Germinal center (tissue), 1 donor: ENCODE measurements around the gene FMNL2.

Experiments used
- DNase-seq: peaks from one replicate; pipeline ENCODE4 v3.0.0; 2012; ENCODE audit warnings: mixed read lengths, low spot score

FMNL2 gene

GRCh38 chr2:152450176-152450575 is 115.2 kb downstream of the FMNL2 start:
- no peak for DNase-seq

- DNase-seq: no peak
These were observed 117.4 kb downstream of the FMNL2 start for GRCh38 chr2:152452256-152452973.

- no peak for DNase-seq
These were observed 118.3 kb downstream of the FMNL2 start for GRCh38 chr2:152453129-152453911.

- no peak for DNase-seq
These were observed 119.4 kb downstream of the FMNL2 start for GRCh38 chr2:152454371-152454770.

GRCh38 chr2:152454960-152455359 is 120.0 kb downstream of the FMNL2 start:
- DNase-seq: no peak

GRCh38 chr2:152455738-152456137 is 120.8 kb downstream of the FMNL2 start:
- no peak for DNase-seq

- no peak for DNase-seq
These were observed 121.3 kb downstream of the FMNL2 start for GRCh38 chr2:152456262-152456661.

GRCh38 chr2:152458441-152458940 is 123.5 kb downstream of the FMNL2 start:
- DNase-seq: no peak

GRCh38 chr2:152459091-152459490 is 124.1 kb downstream of the FMNL2 start:
- no peak for DNase-seq

GRCh38 chr2:152460567-152460966 is 125.6 kb downstream of the FMNL2 start:
- no peak for DNase-seq

GRCh38 chr2:152462120-152462519 is 127.1 kb downstream of the FMNL2 start:
- DNase-seq: no peak

- no peak for DNase-seq
These were observed 127.8 kb downstream of the FMNL2 start for GRCh38 chr2:152462779-152463178.

GRCh38 chr2:152464851-152465470 is 130.0 kb downstream of the FMNL2 start:
- no peak for DNase-seq

- no peak for DNase-seq
These were observed 130.6 kb downstream of the FMNL2 start for GRCh38 chr2:152465541-152465940.

- DNase-seq: no peak
These were observed 131.1 kb downstream of the FMNL2 start for GRCh38 chr2:152466041-152466440.

GRCh38 chr2:152466980-152467676 is 132.2 kb downstream of the FMNL2 start:
- peak; percentile 46 for DNase-seq

- DNase-seq: no peak
These were observed 132.9 kb downstream of the FMNL2 start for GRCh38 chr2:152467677-152468410.

- DNase-seq: no peak
These were observed 134.1 kb downstream of the FMNL2 start for GRCh38 chr2:152468899-152469692.

GRCh38 chr2:152470861-152471854 is 136.2 kb downstream of the FMNL2 start:
- no peak for DNase-seq
